Suprapubic skin (tissue), 4 donors: ENCODE measurements around the gene BRINP2.

Experiments used
- EP300 ChIP-seq: sonication (generic); formaldehyde crosslinking; IDR thresholded peaks from one replicate; pipeline ENCODE4 v1.6.1; 2017; ENCODE audit warnings: antibody characterized with exemption
- POLR2A ChIP-seq, 2 donors: fragments of 450-650 bp; IDR thresholded peaks; one replicate each; pipeline ENCODE4 v1.6.1; 2017; ENCODE audit warnings: antibody characterized with exemption in 2 of 2, mild to moderate bottlenecking in 2 of 2, moderate library complexity in 2 of 2
- POLR2AphosphoS5 ChIP-seq, 3 donors: sonication (generic); formaldehyde crosslinking; IDR thresholded peaks; one replicate each; pipeline ENCODE4 v1.6.1; 2017; ENCODE audit warnings: antibody characterized with exemption in 3 of 3
- TF ChIP-seq, protein P1 (sequence below), 2 donors: fragments of 200-600 bp in 1 of 2; fragments of 450-650 bp in 1 of 2; sonication (generic) in 1 of 2; IDR thresholded peaks; one replicate each; pipeline ENCODE4 v1.5.1; 2016 to 2019; ENCODE audit warnings: antibody characterized with exemption in 2 of 2, mild to moderate bottlenecking in 1 of 2, moderate library complexity in 1 of 2

DNA sequence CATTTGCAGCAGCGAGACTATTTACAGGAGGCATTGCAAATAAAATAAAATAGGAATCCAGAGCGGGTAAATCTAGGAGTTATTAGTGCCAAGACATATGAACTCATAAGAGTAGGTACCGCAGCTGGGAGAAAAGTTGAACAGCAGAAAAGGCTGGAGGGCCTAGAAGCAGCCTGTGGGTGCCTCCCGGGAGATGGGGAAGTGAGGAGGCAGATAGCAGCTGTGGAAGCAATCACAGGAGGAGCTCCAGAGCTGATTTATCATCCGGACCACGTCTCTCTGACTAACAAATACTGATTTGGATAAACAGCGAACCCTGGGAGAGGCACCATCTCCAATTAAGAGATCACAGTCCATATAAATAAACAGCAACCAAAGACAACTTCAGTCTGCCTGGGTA lies 64.6 kb downstream of the BRINP2 start:
- TF ChIP-seq, protein P1, sequence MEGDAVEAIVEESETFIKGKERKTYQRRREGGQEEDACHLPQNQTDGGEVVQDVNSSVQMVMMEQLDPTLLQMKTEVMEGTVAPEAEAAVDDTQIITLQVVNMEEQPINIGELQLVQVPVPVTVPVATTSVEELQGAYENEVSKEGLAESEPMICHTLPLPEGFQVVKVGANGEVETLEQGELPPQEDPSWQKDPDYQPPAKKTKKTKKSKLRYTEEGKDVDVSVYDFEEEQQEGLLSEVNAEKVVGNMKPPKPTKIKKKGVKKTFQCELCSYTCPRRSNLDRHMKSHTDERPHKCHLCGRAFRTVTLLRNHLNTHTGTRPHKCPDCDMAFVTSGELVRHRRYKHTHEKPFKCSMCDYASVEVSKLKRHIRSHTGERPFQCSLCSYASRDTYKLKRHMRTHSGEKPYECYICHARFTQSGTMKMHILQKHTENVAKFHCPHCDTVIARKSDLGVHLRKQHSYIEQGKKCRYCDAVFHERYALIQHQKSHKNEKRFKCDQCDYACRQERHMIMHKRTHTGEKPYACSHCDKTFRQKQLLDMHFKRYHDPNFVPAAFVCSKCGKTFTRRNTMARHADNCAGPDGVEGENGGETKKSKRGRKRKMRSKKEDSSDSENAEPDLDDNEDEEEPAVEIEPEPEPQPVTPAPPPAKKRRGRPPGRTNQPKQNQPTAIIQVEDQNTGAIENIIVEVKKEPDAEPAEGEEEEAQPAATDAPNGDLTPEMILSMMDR (IDR thresholded peaks at IDR 0.05): no peak
- TF ChIP-seq POLR2AphosphoS5 (IDR thresholded peaks at IDR 0.05) (no peak), POLR2A (IDR thresholded peaks at IDR 0.05) (no peak), EP300 (no peak)
